Activated naive CD4-positive, alpha-beta T cell treated with anti-CD3 and anti-CD28 coated beads, Interleukin-2, amount 50 U/mL, for 72 hours (primary cell): ENCODE measurements around the gene NUDT22. TPM values are rescaled to one million over a fixed set of nuclear protein-coding genes. Genes with fewer than 3 reads are reported as not detected.
A peak's percentile ranks its signal among the peaks of the same experiment; 100 is the strongest.

Source experiments
- ATAC-seq, 2 donors: fragments of 150-1000 bp; cut with Tn5 transposase; 2 replicates each; pipeline ENCODE4 v1.10.0; 2021; ENCODE audit warnings: mild to moderate bottlenecking in 2 of 2, moderate library complexity in 2 of 2
- DNase-seq, 2 donors: peaks; one replicate each; pipeline ENCODE4 v3.0.0; 2021 to 2022; ENCODE audit warnings: low spot score in 2 of 2
- H3K27ac Mint-ChIP-seq, 2 donors: one replicate each; pipeline ENCODE4 v1.8.0; 2022; ENCODE audit warnings: mild to moderate bottlenecking in 2 of 2, mixed read lengths in 2 of 2
- H3K36me3 Mint-ChIP-seq, 2 donors: one replicate each; pipeline ENCODE4 v1.8.0; 2022; ENCODE audit warnings: mixed read lengths in 2 of 2
- H3K9me3 Mint-ChIP-seq, 2 donors: one replicate each; pipeline ENCODE4 v1.8.0; 2022; ENCODE audit warnings: mixed read lengths in 2 of 2
- total RNA-seq, 2 donors: library from RNA; stranded (reverse); gene quantifications; one replicate each; pipeline ENCODE4 v1.2.3, GENCODE V29; 2022

Gene NUDT22
- total RNA-seq, 2 donors from 2014 or later: 87.4 to 88.8 TPM

GRCh38 chr11:64254326-64254725, 28.3 kb downstream of the NUDT22 start:
- no peaks in the 10 kb centered on the region for H3K9me3 Mint-ChIP-seq
- no peak overlapping the region for H3K27ac Mint-ChIP-seq
- H3K36me3 Mint-ChIP-seq: no peaks in the 10 kb centered on the region
- no peak for ATAC-seq
- no peak for DNase-seq

- ATAC-seq: no peak
- no peaks in the 10 kb centered on the region for H3K9me3 Mint-ChIP-seq
- H3K27ac Mint-ChIP-seq: no peak overlapping the region
- no peaks in the 10 kb centered on the region for H3K36me3 Mint-ChIP-seq
- DNase-seq: no peak
Measured at GRCh38 chr11:64255135-64256128, 29.4 kb downstream of the NUDT22 start.

- Mint-ChIP-seq H3K27ac (no peak overlapping the region), H3K36me3 (no peaks in the 10 kb centered on the region), H3K9me3 (no peaks in the 10 kb centered on the region)
- DNase-seq (no peak), ATAC-seq (no peak)
Measured at GRCh38 chr11:64256300-64256699, 30.2 kb downstream of the NUDT22 start.

GRCh38 chr11:64258356-64258755, 32.3 kb downstream of the NUDT22 start:
- H3K9me3 Mint-ChIP-seq: no peaks in the 10 kb centered on the region

GRCh38 chr11:64258946-64259532, 33.0 kb downstream of the NUDT22 start:
- Mint-ChIP-seq H3K36me3 (no peaks in the 10 kb centered on the region), H3K9me3 (no peaks in the 10 kb centered on the region), H3K27ac (peak overlapping the region; percentile 14 to 47)
- no peak for ATAC-seq
- DNase-seq: no peak

More at GRCh38 chr11:64258356-64258755, 32.3 kb downstream of the NUDT22 start:
- ATAC-seq (no peak), DNase-seq (no peak)
- H3K36me3 Mint-ChIP-seq: no peaks in the 10 kb centered on the region
- H3K27ac Mint-ChIP-seq: no peak overlapping the region

DNA sequence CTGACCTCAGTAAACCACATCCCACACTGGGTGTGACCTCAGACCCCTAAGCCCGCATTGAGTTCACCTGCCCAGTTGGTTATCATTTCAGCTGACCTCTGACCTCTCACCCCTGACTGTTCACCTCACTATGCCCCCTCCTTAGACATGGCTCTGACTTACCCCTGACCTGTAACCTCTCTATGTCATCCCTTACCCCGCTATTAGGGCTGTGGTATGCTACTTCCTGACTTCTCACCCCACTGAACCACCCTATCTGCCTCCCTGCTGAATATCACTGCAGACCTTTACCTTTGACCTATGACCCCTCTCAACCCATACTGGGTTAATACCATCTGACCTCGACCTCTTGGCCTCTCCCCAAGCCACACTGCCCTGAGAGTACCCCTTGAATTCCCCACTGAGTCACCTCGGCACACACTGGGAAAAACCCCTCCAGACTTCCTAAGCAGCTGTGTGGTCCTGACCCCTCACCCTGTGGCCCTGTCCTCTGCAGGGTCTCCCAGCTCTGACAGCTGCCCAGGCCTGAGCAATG, 33.5 kb downstream of the NUDT22 start:
- H3K9me3 Mint-ChIP-seq: no peaks in the 10 kb centered on the region
- ATAC-seq (peak in 1 of 2 donors; percentile 69), DNase-seq (no peak)
- no peaks in the 10 kb centered on the region for H3K36me3 Mint-ChIP-seq
- peak overlapping the region; percentile 14 to 47 for H3K27ac Mint-ChIP-seq

DNA sequence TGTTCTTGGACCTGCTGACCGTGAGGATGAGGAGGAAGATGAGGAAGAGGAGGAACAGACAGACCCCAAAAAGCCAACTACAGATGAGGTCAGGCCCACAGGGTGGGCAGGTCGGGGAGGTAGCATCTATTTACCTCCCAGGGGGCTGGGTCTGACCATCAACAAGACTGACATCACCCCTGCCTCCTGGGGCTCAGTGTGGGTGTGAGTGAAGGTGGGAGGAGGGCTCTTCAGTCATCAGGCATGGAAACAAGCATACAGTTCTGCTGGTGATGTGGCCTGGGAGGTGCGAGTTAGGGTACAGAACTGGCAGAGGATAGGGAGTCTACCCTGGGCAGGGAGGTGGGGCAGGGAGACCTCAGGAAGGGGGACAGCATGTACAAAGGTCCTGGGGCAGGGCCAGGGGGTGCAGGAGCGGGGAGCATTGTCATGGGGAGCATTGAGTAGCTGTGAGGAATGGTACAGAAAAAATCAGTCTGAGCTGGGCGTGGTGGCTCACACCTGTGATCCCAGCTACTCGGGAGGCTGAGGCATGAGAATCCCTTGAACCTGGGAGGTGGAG, 34.2 kb downstream of the NUDT22 start:
- peak overlapping the region in 1 of 2 donors; percentile 14 for H3K27ac Mint-ChIP-seq
- peak in 1 of 2 donors; percentile 52 for ATAC-seq

GRCh38 chr11:64261556-64262080, 35.5 kb downstream of the NUDT22 start:
- ATAC-seq: no peak
- Mint-ChIP-seq H3K9me3 (no peaks in the 10 kb centered on the region), H3K27ac (no peak overlapping the region)

More for the DNA sequence above, 34.2 kb downstream of the NUDT22 start:
- H3K36me3 Mint-ChIP-seq: no peaks in the 10 kb centered on the region
- DNase-seq: no peak
- H3K9me3 Mint-ChIP-seq: no peaks in the 10 kb centered on the region

GRCh38 chr11:64262271-64263002, 36.4 kb downstream of the NUDT22 start:
- ATAC-seq: no peak
- no peak overlapping the region for H3K27ac Mint-ChIP-seq
- no peaks in the 10 kb centered on the region for H3K36me3 Mint-ChIP-seq

More at GRCh38 chr11:64261556-64262080, 35.5 kb downstream of the NUDT22 start:
- no peak for DNase-seq
- H3K36me3 Mint-ChIP-seq: no peaks in the 10 kb centered on the region

GRCh38 chr11:64263021-64263946, 37.2 kb downstream of the NUDT22 start:
- ATAC-seq (no peak), DNase-seq (no peak)
- Mint-ChIP-seq H3K27ac (no peak overlapping the region), H3K36me3 (no peaks in the 10 kb centered on the region), H3K9me3 (no peaks in the 10 kb centered on the region)

More at GRCh38 chr11:64262271-64263002, 36.4 kb downstream of the NUDT22 start:
- DNase-seq: no peak
- H3K9me3 Mint-ChIP-seq: no peaks in the 10 kb centered on the region

DNA sequence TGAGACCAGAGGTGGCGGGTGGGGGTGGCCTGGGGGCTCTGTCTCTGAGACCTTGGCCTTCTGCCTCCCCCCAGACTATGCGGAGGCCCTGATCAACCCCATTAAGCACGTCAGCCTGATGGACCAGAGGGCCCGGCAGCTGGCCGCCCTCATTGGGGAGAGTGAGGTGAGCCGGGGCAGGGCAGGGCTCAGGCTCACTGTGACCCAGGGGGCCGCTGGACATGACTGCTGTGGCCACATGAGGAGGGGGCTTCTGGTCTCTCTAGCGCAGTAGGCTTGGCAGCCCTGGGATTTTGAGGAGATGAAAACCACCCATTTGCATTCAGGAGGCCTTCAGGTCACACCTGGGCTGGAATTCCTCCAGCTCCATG, 37.9 kb downstream of the NUDT22 start:
- no peak overlapping the region for H3K27ac Mint-ChIP-seq
- peaks cover 0 to 4% of the 10 kb centered on the region in 2 donors for H3K36me3 Mint-ChIP-seq
- no peak for DNase-seq
- H3K9me3 Mint-ChIP-seq: no peaks in the 10 kb centered on the region
- no peak for ATAC-seq

DNA sequence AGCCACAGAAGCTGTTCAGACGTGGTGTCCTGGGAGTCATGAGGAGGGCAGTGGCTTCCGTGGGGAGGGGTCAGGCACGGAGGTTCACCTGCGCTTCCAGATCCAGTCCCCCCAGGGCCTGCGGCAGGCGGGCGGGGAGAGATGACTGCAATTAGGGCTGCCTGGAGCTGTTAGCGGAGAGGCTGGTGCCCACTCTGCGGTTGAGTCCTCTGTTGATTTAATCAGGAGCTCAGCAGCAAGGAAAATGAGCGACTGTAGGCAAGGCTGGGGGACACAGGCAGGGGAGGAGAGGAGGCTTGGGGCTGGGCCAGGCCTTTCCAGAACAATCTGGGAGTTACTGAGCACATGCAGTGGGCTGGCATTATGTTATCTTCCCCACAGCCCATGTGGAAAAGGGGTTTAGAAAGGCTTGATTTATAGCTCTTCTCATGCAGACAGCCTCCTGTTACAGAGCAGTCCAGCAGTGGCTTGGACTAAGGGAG, 38.3 kb downstream of the NUDT22 start:
- no peak overlapping the region for H3K27ac Mint-ChIP-seq
- ATAC-seq: no peak
- H3K9me3 Mint-ChIP-seq: no peaks in the 10 kb centered on the region
- peaks cover 0 to 8% of the 10 kb centered on the region in 2 donors for H3K36me3 Mint-ChIP-seq
- DNase-seq: no peak

GRCh38 chr11:64265176-64266160, 39.4 kb downstream of the NUDT22 start:
- peaks cover 9 to 14% of the 10 kb centered on the region in 2 donors for H3K36me3 Mint-ChIP-seq
- DNase-seq (no peak), ATAC-seq (no peak)
- no peak overlapping the region for H3K27ac Mint-ChIP-seq
- no peaks in the 10 kb centered on the region for H3K9me3 Mint-ChIP-seq

GRCh38 chr11:64266339-64266738, 40.3 kb downstream of the NUDT22 start:
- Mint-ChIP-seq H3K36me3 (peaks cover 10 to 14% of the 10 kb centered on the region in 2 donors), H3K9me3 (no peaks in the 10 kb centered on the region), H3K27ac (no peak overlapping the region)
- no peak for DNase-seq
- no peak for ATAC-seq
